ENCODE results near the gene SPATA24.
A peak's percentile ranks its signal among the peaks of the same experiment; 100 is the strongest.
"Not testable (repeated sequence)": the region's sequence is repeated elsewhere in the genome, so short reads cannot be mapped to it uniquely, and the experiment has no call there.

Gene SPATA24

DNA sequence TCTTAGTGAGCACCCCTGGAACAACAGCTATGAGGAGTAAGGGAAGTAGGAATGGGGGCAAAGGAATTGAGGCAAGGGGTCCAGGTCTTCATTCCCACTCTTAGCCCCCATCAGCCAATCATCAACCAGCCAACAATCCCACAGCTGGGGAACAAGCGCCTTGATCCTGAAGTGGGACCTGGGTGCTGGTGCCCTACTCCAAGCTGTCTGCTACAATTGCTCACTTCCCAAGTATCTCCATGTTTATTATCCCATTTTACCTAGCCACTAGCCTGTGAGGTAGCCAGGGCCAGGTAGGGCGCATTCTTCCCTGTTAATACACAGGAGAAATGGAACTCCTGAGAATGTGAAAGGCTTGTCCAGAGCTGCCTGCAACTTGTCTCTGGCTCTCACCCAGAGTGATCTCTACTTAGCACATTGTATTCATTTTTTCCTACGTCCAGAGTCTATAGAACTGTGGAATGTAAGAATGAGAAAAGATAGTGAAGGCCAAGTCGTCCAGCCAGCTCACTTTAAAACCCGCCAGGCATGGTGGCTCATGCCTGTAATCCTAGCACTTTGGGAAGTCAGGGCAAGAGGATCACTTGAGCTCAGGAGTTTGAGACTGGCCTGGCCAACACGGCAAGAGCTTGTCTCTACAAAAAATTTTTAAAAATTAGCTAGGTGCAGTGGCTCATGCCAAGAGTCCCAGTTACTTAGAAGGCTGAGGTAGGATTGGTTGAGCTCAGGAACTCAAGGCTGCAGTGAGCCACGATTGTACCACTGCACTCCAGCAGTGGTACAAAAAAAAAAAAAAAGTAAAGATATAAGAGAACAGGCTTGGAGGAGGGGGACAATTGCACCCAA, 41.7 kb upstream of the SPATA24 start:
- H3K27ac ChIP-seq, result no peak overlapping the region
- no peak overlapping the region for H3K4me3 ChIP-seq (ENCODE audit: low read depth in 1 of 2, low read length in 1 of 2)
- TF ChIP-seq, protein P1, sequence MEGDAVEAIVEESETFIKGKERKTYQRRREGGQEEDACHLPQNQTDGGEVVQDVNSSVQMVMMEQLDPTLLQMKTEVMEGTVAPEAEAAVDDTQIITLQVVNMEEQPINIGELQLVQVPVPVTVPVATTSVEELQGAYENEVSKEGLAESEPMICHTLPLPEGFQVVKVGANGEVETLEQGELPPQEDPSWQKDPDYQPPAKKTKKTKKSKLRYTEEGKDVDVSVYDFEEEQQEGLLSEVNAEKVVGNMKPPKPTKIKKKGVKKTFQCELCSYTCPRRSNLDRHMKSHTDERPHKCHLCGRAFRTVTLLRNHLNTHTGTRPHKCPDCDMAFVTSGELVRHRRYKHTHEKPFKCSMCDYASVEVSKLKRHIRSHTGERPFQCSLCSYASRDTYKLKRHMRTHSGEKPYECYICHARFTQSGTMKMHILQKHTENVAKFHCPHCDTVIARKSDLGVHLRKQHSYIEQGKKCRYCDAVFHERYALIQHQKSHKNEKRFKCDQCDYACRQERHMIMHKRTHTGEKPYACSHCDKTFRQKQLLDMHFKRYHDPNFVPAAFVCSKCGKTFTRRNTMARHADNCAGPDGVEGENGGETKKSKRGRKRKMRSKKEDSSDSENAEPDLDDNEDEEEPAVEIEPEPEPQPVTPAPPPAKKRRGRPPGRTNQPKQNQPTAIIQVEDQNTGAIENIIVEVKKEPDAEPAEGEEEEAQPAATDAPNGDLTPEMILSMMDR (IDR thresholded peaks at IDR 0.05), result no peak
- H3K9me3 ChIP-seq, result no peaks in the 10 kb centered on the region
- H3K4me1 ChIP-seq (ENCODE audit: control insufficient read depth in 1 of 2, insufficient read depth in 1 of 2, low read depth in 1 of 2, low read length in 1 of 2), result no peaks in the 10 kb centered on the region
- H3K27me3 ChIP-seq, result no peaks in the 10 kb centered on the region
- H3K36me3 ChIP-seq, result no peaks in the 10 kb centered on the region

- Histone ChIP-seq H3K27ac (no peak overlapping the region), H3K4me1 (ENCODE audit: control insufficient read depth in 1 of 2, insufficient read depth in 1 of 2, low read depth in 1 of 2, low read length in 1 of 2) (peaks cover 6 to 7% of the 10 kb centered on the region in 2 experiments), H3K27me3 (no peaks in the 10 kb centered on the region), H3K36me3 (no peaks in the 10 kb centered on the region), H3K9me3 (no peaks in the 10 kb centered on the region), H3K4me3 (ENCODE audit: low read depth in 1 of 2, low read length in 1 of 2) (no peak overlapping the region)
- TF ChIP-seq, protein P1 (IDR thresholded peaks at IDR 0.05), result no peak
Observed at GRCh38 chr5:139443831-139444453, 40.1 kb upstream of the SPATA24 start.

GRCh38 chr5:139440416-139440815, 36.5 kb upstream of the SPATA24 start:
- not testable (repeated sequence) for H3K36me3 ChIP-seq; H3K4me3 ChIP-seq (ENCODE audit: low read depth in 1 of 2, low read length in 1 of 2); H3K9me3 ChIP-seq; H3K27me3 ChIP-seq; H3K27ac ChIP-seq
- peaks cover 9 to 12% of the 10 kb centered on the region in 2 experiments for H3K4me1 ChIP-seq (ENCODE audit: control insufficient read depth in 1 of 2, insufficient read depth in 1 of 2, low read depth in 1 of 2, low read length in 1 of 2)

DNA sequence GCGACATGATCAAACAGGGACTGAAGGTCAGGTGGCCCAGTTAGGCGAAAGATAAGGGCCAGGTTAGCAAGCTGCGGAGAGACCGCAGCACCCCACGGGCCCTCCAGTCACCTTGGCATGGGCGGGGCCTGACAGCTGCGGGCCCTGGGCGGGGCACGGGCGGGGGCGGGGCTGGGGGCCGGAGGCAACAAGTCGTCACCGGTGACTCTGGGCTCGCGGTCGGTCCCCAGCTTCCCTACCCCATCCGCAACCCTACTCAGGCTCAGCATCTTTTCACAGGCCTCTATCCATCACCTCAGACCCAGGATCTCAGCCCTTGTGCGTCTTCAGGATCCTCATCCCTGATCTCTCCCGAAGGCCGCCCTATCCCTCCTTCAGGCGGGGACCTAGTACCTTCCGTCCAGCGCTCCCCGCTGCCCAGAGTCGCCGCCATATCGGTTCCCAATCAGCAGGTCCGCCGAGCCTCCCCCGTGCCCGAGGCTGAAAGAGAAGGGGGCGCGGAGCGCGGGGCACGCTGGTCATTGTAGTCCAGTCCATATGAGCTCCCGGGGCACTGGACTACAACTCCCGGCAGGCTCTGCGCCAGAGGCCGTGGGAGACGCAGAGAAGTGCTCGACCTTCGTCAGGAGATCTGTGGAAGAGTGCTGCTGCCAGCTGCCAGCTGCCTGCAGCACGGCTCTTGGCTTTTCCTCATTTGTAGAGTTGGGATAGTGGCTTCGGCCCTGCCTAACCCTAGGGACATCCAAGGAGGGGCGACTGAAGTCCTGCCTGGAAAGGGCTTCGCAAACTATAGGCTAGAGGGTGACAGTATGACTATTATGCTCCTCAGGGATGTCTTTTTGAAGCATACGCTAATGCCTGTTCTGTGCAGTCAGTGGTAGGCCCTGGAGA, 35.4 kb upstream of the SPATA24 start, which contains the start of gene DNAJC18:
Gene DNAJC18, minus strand, starts transcription at position 513 of the 891 bp plus-strand sequence. Its CDS starts 80 bp downstream, at position 433.
- Histone ChIP-seq H3K27ac (peak within 1 kb of the TSS; percentile 93), H3K4me3 (ENCODE audit: low read depth in 1 of 2, low read length in 1 of 2) (peak within 1 kb of the TSS; percentile 82 to 93), H3K36me3 (no peaks in the 10 kb centered on the region), H3K9me3 (no peaks in the 10 kb centered on the region), H3K27me3 (no peaks in the 10 kb centered on the region), H3K4me1 (ENCODE audit: control insufficient read depth in 1 of 2, insufficient read depth in 1 of 2, low read depth in 1 of 2, low read length in 1 of 2) (peaks cover 9 to 12% of the 10 kb centered on the region in 2 experiments)
- TF ChIP-seq, protein P1 (IDR thresholded peaks at IDR 0.05), result peak; percentile 26

DNA sequence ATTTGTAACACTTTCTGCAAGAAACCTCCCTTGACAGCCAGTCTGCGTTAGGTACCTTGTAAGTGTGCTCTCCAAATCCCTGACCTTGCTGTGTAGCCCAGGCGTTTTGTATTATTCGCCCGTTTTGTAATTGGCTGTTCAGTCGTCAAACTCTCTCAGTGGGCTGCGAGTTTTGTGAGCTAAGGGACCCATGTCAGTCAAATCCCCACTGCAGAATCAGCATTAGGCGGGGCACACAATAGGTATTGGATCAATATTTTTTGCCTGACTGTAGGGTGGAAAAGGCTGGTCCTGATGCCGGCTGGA, 34.8 kb upstream of the SPATA24 start:
- peaks cover 9 to 12% of the 10 kb centered on the region in 2 experiments for H3K4me1 ChIP-seq (ENCODE audit: control insufficient read depth in 1 of 2, insufficient read depth in 1 of 2, low read depth in 1 of 2, low read length in 1 of 2)
- H3K27me3 ChIP-seq, result no peaks in the 10 kb centered on the region
- H3K27ac ChIP-seq, result peak overlapping the region; percentile 93
- H3K9me3 ChIP-seq, result no peaks in the 10 kb centered on the region
- H3K36me3 ChIP-seq, result no peaks in the 10 kb centered on the region
- TF ChIP-seq, protein P1 (IDR thresholded peaks at IDR 0.05), result no peak
- H3K4me3 ChIP-seq (ENCODE audit: low read depth in 1 of 2, low read length in 1 of 2), result peak overlapping the region; percentile 82 to 93

Data from neutrophil (primary cell).